HEK293 (cell line): ENCODE data around the gene HOXA4.
A peak's percentile ranks its signal among the peaks of the same experiment; 100 is the strongest.

Experiments
- CTCF ChIA-PET: fragments of 350-600 bp; formaldehyde crosslinking; extraction: SDS; loops from one replicate; lab custom pipeline; 2021; ENCODE audit warnings: antibody characterized with exemption; lab: Yijun Ruan, JAX
- POLR2A ChIA-PET: fragments of 300-600 bp; formaldehyde crosslinking; extraction: SDS; loops from one replicate; lab custom pipeline; 2020; ENCODE audit warnings: antibody characterized with exemption, inconsistent platforms; lab: Yijun Ruan, JAX
- H3K27ac ChIP-seq: fragments of 200-500 bp; sonication (Bioruptor generic); 2 replicates; pipeline ENCODE4 v1.5.1; 2014; ENCODE audit warnings: low read depth, low read length, control low read depth, inconsistent platforms; ENCODE audit errors: extremely low read depth
- H3K36me3 ChIP-seq, 2 experiments: fragments of 200-500 bp in 1 of 2; sonication (Bioruptor generic) in 1 of 2; 1 replicate in 1 of 2; 2 replicates in 1 of 2; pipeline ENCODE4 v1.5.1; 2014 to 2017; ENCODE audit warnings: inconsistent platforms in 2 of 2, low read length in 2 of 2; ENCODE audit not compliant: control insufficient read depth in 2 of 2, insufficient read depth in 1 of 2
- H3K4me1 ChIP-seq: fragments of 200-500 bp; sonication (Bioruptor generic); 2 replicates; pipeline ENCODE4 v1.5.1; 2014; ENCODE audit warnings: mild to moderate bottlenecking, low read length, inconsistent platforms; ENCODE audit not compliant: control insufficient read depth, insufficient read depth
- H3K4me3 ChIP-seq: 2 replicates; pipeline ENCODE4 v1.5.1; 2011; ENCODE audit warnings: low read depth, mild to moderate bottlenecking, control low read depth, low read length, moderate library complexity
- H3K9me3 ChIP-seq: fragments of 200-500 bp; sonication (Bioruptor generic); 2 replicates; pipeline ENCODE4 v1.5.1; 2014; ENCODE audit warnings: low read depth, low read length, inconsistent platforms; ENCODE audit not compliant: control insufficient read depth, insufficient read depth
- GLI2 ChIP-seq: fragments of 450-650 bp; formaldehyde crosslinking; IDR thresholded peaks from 2 replicates; pipeline ENCODE4; 2017; ENCODE audit warnings: missing biosample characterization, missing genetic modification characterization, low read depth, borderline replicate concordance
- HOXD13 ChIP-seq: sonication (generic); formaldehyde crosslinking; IDR thresholded peaks from 2 replicates; pipeline ENCODE4 v1.8.0; 2022; ENCODE audit warnings: missing genetic modification reagents, borderline replicate concordance
- KLF7 ChIP-seq: fragments of 450-650 bp; formaldehyde crosslinking; IDR thresholded peaks from 2 replicates; pipeline ENCODE4 v1.5.1; 2016; ENCODE audit warnings: missing biosample characterization, missing genetic modification characterization, borderline replicate concordance
- SCRT2 ChIP-seq: fragments of 450-650 bp; formaldehyde crosslinking; IDR thresholded peaks from 2 replicates; pipeline ENCODE4 v1.5.1; 2016; ENCODE audit warnings: missing biosample characterization, missing genetic modification characterization
- SP2 ChIP-seq: fragments of 450-650 bp; formaldehyde crosslinking; IDR thresholded peaks from 2 replicates; pipeline ENCODE4 v1.5.1; 2016; ENCODE audit warnings: missing biosample characterization, missing genetic modification characterization
- TCF7L2 ChIP-seq: IDR thresholded peaks from 2 replicates; pipeline ENCODE4 v1.6.1; 2011; ENCODE audit warnings: low read depth, mild to moderate bottlenecking, inconsistent platforms, low read length, moderate library complexity, borderline replicate concordance
- ZBTB8A ChIP-seq: fragments of 450-650 bp; formaldehyde crosslinking; IDR thresholded peaks from 2 replicates; pipeline ENCODE4 v1.5.1; 2016; ENCODE audit warnings: missing biosample characterization, missing genetic modification characterization
- ZFP37 ChIP-seq: fragments of 450-650 bp; formaldehyde crosslinking; IDR thresholded peaks from 2 replicates; pipeline ENCODE4 v1.5.1; 2016; ENCODE audit warnings: missing biosample characterization, missing genetic modification characterization
- ZFP69B ChIP-seq: fragments of 450-650 bp; formaldehyde crosslinking; IDR thresholded peaks from 2 replicates; pipeline ENCODE4 v1.5.1; 2016; ENCODE audit warnings: missing biosample characterization, missing genetic modification characterization
- ZNF155 ChIP-seq: fragments of 450-650 bp; formaldehyde crosslinking; IDR thresholded peaks from 2 replicates; pipeline ENCODE4 v1.5.1; 2016; ENCODE audit warnings: missing biosample characterization, missing genetic modification characterization
- ZNF184 ChIP-seq: fragments of 450-650 bp; IDR thresholded peaks from 2 replicates; pipeline ENCODE4 v1.5.1; 2018; ENCODE audit warnings: missing biosample characterization, mild to moderate bottlenecking, missing genetic modification characterization
- ZNF366 ChIP-seq: fragments of 450-650 bp; formaldehyde crosslinking; conservative IDR thresholded peaks from 2 replicates; pipeline ENCODE4 v1.5.1; 2016; ENCODE audit warnings: missing biosample characterization, missing genetic modification characterization
- ZNF510 ChIP-seq: fragments of 450-650 bp; formaldehyde crosslinking; IDR thresholded peaks from 2 replicates; pipeline ENCODE4 v1.5.1; 2018; ENCODE audit warnings: mild to moderate bottlenecking, missing genetic modification characterization, missing biosample characterization; ENCODE audit not compliant: insufficient replicate concordance
- ZNF600 ChIP-seq: fragments of 450-650 bp; formaldehyde crosslinking; IDR thresholded peaks from 2 replicates; pipeline ENCODE4 v1.5.1; 2016; ENCODE audit warnings: missing biosample characterization, missing genetic modification characterization
- ZNF660 ChIP-seq: fragments of 450-650 bp; IDR thresholded peaks from 2 replicates; pipeline ENCODE4 v1.5.1; 2018; ENCODE audit warnings: missing biosample characterization, mild to moderate bottlenecking, missing genetic modification characterization
- ZNF707 ChIP-seq: fragments of 450-650 bp; formaldehyde crosslinking; IDR thresholded peaks from 2 replicates; pipeline ENCODE4 v1.5.1; 2016; ENCODE audit warnings: missing biosample characterization, missing genetic modification characterization
- ZSCAN30 ChIP-seq: fragments of 450-650 bp; IDR thresholded peaks from 2 replicates; pipeline ENCODE4 v1.5.1; 2018; ENCODE audit warnings: missing biosample characterization, mild to moderate bottlenecking, missing genetic modification characterization, moderate library complexity
- ZXDB ChIP-seq: fragments of 450-650 bp; formaldehyde crosslinking; IDR thresholded peaks from 2 replicates; pipeline ENCODE4 v1.5.1; 2016; ENCODE audit warnings: missing biosample characterization, missing genetic modification characterization
- TF ChIP-seq, protein P1 (sequence below): fragments of 450-650 bp; formaldehyde crosslinking; IDR thresholded peaks from 2 replicates; pipeline ENCODE4 v1.5.1; 2016; ENCODE audit warnings: missing biosample characterization, missing genetic modification characterization
- TF ChIP-seq, protein P2 (sequence below): fragments of 450-650 bp; formaldehyde crosslinking; IDR thresholded peaks from 2 replicates; pipeline ENCODE4 v1.5.1; 2016; ENCODE audit warnings: missing biosample characterization, missing genetic modification characterization
- TF ChIP-seq, protein P3 (sequence below): fragments of 450-650 bp; formaldehyde crosslinking; IDR thresholded peaks from 2 replicates; pipeline ENCODE4 v1.5.1; 2016; ENCODE audit warnings: missing biosample characterization, missing genetic modification characterization
- TF ChIP-seq, protein P4 (sequence below): fragments of 450-650 bp; formaldehyde crosslinking; IDR thresholded peaks from 2 replicates; pipeline ENCODE4 v1.5.1; 2016; ENCODE audit warnings: missing biosample characterization, missing genetic modification characterization, low read depth

Gene HOXA4

DNA sequence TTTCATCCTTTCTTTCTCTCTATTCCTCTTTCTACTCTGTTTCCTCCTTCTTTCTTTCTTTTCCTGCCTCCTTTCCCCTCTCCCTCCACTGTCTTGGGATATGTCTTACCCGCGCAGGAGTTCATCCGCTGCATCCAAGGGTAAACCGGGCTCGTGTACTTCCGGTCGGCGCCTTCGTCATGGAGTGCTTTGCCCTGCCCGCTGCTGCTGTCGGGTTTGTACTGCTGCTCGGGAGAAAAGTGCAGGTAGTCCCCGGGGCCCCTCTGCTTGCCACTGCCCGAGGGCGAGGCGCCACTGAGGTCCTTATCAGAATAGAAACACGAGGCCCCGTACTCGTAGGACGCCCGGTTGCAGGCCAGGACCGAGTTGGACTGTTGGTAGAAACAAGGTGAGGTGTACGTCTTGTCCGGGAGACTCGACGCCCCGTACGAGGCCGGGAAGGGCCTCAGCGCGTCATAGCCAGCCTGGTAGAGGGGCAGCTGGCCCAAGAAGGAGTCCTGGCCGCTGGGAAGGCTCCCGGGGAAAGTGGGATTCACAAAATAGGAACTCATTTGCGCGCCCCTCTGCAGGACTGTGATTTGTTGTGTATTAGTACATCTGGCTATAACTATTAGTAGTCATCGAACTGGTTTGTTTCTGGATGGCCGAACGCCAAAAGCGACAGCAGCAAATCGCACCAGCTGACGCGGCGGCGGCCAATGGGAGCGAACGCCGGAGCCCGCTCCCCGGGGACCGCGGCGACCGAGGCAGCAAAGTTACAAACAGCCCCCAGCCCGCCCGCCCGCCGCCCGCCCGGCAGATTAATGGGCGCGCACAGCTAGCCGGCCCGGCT, 16.9 kb upstream of the HOXA4 start, which contains the start of gene HOXA6 (continued):
- TF ChIP-seq ZNF366 (tag by site-specific recombination) = peak; percentile 91
- TF ChIP-seq, protein P1, sequence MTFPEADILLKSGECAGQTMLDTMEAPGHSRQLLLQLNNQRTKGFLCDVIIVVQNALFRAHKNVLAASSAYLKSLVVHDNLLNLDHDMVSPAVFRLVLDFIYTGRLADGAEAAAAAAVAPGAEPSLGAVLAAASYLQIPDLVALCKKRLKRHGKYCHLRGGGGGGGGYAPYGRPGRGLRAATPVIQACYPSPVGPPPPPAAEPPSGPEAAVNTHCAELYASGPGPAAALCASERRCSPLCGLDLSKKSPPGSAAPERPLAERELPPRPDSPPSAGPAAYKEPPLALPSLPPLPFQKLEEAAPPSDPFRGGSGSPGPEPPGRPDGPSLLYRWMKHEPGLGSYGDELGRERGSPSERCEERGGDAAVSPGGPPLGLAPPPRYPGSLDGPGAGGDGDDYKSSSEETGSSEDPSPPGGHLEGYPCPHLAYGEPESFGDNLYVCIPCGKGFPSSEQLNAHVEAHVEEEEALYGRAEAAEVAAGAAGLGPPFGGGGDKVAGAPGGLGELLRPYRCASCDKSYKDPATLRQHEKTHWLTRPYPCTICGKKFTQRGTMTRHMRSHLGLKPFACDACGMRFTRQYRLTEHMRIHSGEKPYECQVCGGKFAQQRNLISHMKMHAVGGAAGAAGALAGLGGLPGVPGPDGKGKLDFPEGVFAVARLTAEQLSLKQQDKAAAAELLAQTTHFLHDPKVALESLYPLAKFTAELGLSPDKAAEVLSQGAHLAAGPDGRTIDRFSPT (tag by site-specific recombination) = 0 out of 2 replicates have a peak, but pooled peaks have one; percentile 11
- TF ChIP-seq TCF7L2 = no peak
- TF ChIP-seq, protein P2, sequence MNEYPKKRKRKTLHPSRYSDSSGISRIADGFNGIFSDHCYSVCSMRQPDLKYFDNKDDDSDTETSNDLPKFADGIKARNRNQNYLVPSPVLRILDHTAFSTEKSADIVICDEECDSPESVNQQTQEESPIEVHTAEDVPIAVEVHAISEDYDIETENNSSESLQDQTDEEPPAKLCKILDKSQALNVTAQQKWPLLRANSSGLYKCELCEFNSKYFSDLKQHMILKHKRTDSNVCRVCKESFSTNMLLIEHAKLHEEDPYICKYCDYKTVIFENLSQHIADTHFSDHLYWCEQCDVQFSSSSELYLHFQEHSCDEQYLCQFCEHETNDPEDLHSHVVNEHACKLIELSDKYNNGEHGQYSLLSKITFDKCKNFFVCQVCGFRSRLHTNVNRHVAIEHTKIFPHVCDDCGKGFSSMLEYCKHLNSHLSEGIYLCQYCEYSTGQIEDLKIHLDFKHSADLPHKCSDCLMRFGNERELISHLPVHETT = no peak
- TF ChIP-seq ZNF184 (tag by site-specific recombination) = no peak
- no peak for TF ChIP-seq ZNF510 (tag by site-specific recombination)
- no peak for TF ChIP-seq ZNF707 (tag by site-specific recombination)
- peak; percentile 22; the same call in 1 of the 2 replicates for TF ChIP-seq ZNF660 (tag by site-specific recombination)
- TF ChIP-seq HOXD13 (CRISPR knock-in tag) = no peak
- peak; percentile 51 for TF ChIP-seq ZBTB8A (tag by site-specific recombination)
- 0 out of 2 replicates have a peak, but pooled peaks have one; percentile 11 for TF ChIP-seq ZFP69B (tag by site-specific recombination)
- TF ChIP-seq, protein P3, sequence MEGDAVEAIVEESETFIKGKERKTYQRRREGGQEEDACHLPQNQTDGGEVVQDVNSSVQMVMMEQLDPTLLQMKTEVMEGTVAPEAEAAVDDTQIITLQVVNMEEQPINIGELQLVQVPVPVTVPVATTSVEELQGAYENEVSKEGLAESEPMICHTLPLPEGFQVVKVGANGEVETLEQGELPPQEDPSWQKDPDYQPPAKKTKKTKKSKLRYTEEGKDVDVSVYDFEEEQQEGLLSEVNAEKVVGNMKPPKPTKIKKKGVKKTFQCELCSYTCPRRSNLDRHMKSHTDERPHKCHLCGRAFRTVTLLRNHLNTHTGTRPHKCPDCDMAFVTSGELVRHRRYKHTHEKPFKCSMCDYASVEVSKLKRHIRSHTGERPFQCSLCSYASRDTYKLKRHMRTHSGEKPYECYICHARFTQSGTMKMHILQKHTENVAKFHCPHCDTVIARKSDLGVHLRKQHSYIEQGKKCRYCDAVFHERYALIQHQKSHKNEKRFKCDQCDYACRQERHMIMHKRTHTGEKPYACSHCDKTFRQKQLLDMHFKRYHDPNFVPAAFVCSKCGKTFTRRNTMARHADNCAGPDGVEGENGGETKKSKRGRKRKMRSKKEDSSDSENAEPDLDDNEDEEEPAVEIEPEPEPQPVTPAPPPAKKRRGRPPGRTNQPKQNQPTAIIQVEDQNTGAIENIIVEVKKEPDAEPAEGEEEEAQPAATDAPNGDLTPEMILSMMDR (tag by site-specific recombination) = no peak
- TF ChIP-seq ZNF155 (tag by site-specific recombination) = no peak
- TF ChIP-seq SP2 (tag by site-specific recombination) = peak; percentile 30; the same call in 1 of the 2 replicates
- peak; percentile 79 for TF ChIP-seq ZNF600 (tag by site-specific recombination)

DNA sequence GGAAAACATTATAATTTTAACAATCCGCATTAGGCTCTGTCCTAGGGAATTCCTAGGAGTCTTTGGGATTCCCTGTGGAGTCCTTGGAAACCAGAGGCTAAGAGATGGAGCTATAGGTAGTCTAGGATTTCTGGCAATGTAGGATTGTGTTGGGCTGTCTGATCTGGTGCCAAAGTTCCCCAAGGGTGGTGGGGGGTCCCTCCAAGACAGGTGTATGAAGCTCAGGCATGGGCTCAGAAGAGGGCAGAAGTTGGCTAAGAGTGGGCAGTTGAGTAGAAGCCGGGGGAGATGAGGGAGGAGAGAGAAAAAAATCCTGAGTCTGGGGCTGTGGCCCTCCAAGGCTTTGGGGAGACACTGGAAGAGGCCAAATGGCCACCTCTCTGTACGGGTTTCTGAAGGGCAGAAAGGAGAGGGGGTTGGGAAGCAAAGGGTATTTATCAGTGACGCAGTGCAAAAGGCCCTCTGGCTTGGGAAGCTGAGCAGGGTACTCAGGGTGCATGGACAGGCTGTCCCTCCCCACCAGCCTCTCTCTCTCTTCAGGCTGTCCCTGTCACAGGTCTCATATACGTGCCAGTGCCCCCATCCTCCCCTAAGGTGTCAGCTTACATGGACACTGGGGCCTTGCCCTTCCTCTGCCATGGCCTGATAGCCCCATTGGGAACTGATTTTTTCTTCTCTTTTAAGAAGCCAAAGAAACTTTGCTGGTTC, 16.1 kb upstream of the HOXA4 start:
- H3K4me1 ChIP-seq = peaks cover 18% of the 10 kb centered on the region
- H3K27ac ChIP-seq = peak overlapping the region; percentile 99
- peak overlapping the region; percentile 59; the same call in 1 of the 2 replicates for H3K4me3 ChIP-seq
- POLR2A ChIA-PET = interaction anchor here (1.6 to 5.6 kb wide), 3 partner anchors 16 to 33 kb away, joined by 3 to 42 read pairs (median 10); no protein-coding TSS in a partner anchor
- H3K36me3 ChIP-seq = peaks cover 0 to 67% of the 10 kb centered on the region in 2 experiments; a peak in 2 of 3 replicates
- H3K9me3 ChIP-seq = no peaks in the 10 kb centered on the region
- CTCF ChIA-PET = interaction anchor here (0.5 to 4.1 kb wide), 4 partner anchors 16 to 1147 kb away, joined by 3 to 34 read pairs (median 4); partner anchors contain the start of gene HOXA4
- no peak for TF ChIP-seq SCRT2 (tag by site-specific recombination)
- 0 out of 2 replicates have a peak, but pooled peaks have one; percentile 27 for TF ChIP-seq KLF7 (tag by site-specific recombination)
- TF ChIP-seq ZFP37 = 0 out of 2 replicates have a peak, but pooled peaks have one; percentile 43
- TF ChIP-seq ZXDB (tag by site-specific recombination) = no peak
- TF ChIP-seq ZNF510 (tag by site-specific recombination) = no peak
- no peak for TF ChIP-seq GLI2 (tag by site-specific recombination)
- TF ChIP-seq, protein P3 (tag by site-specific recombination) = no peak
- TF ChIP-seq ZSCAN30 = 0 out of 2 replicates have a peak, but pooled peaks have one; percentile 4
- TF ChIP-seq, protein P4, sequence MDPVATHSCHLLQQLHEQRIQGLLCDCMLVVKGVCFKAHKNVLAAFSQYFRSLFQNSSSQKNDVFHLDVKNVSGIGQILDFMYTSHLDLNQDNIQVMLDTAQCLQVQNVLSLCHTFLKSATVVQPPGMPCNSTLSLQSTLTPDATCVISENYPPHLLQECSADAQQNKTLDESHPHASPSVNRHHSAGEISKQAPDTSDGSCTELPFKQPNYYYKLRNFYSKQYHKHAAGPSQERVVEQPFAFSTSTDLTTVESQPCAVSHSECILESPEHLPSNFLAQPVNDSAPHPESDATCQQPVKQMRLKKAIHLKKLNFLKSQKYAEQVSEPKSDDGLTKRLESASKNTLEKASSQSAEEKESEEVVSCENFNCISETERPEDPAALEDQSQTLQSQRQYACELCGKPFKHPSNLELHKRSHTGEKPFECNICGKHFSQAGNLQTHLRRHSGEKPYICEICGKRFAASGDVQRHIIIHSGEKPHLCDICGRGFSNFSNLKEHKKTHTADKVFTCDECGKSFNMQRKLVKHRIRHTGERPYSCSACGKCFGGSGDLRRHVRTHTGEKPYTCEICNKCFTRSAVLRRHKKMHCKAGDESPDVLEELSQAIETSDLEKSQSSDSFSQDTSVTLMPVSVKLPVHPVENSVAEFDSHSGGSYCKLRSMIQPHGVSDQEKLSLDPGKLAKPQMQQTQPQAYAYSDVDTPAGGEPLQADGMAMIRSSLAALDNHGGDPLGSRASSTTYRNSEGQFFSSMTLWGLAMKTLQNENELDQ (tag by site-specific recombination) = no peak
